Thoracic aorta (tissue), 2 donors: ENCODE measurements around the gene CNTNAP1. TPM values are rescaled to one million over a fixed set of nuclear protein-coding genes. Genes with fewer than 3 reads are reported as not detected.

ENCODE experiments used
- ATAC-seq: fragments of 150-250 bp; one replicate; pipeline ENCODE4 v1.8.0; 2017; ENCODE audit warnings: low read depth; ENCODE audit not compliant: insufficient number of reproducible peaks, low FRiP score
- DNase-seq: peaks from one replicate; pipeline ENCODE4 v3.0.0-alpha.2; 2020; ENCODE audit warnings: low spot score
- H3K27ac ChIP-seq, 2 donors: fragments of 200-600 bp; sonication (generic); 1 replicate in 1 of 2; 2 replicates in 1 of 2; pipeline ENCODE4 v1.5.1; 2016; ENCODE audit warnings: mild to moderate bottlenecking in 2 of 2, moderate library complexity in 2 of 2
- H3K27me3 ChIP-seq: fragments of 200-600 bp; sonication (generic); replicated peaks from 2 replicates; pipeline ENCODE4 v1.6.0; 2016; ENCODE audit warnings: mild to moderate bottlenecking; ENCODE audit not compliant: insufficient read depth
- H3K36me3 ChIP-seq: fragments of 200-600 bp; sonication (generic); one replicate; pipeline ENCODE4 v1.5.1; 2016
- H3K4me1 ChIP-seq, 2 donors: fragments of 200-600 bp; sonication (generic); 1 replicate in 1 of 2; 2 replicates in 1 of 2; pipeline versions ENCODE4 v1.5.1 to v1.6.0; 2016; ENCODE audit warnings: low read depth in 2 of 2, mild to moderate bottlenecking in 1 of 2; ENCODE audit not compliant: control insufficient read depth in 1 of 2
- H3K4me3 ChIP-seq: fragments of 200-600 bp; sonication (generic); 2 replicates; pipeline ENCODE4 v1.5.1; 2016; ENCODE audit warnings: mild to moderate bottlenecking
- H3K9me3 ChIP-seq: fragments of 200-600 bp; sonication (generic); 2 replicates; pipeline ENCODE4 v1.5.1; 2016
- total RNA-seq, 2 donors: library from RNA; depleted of rRNA; stranded (reverse); fragments of >200 nt; gene quantifications; one replicate each; pipeline versions ENCODE4 v1.1.0 to v1.2.3, GENCODE V29; 2016
- TF ChIP-seq, protein P1 (sequence below): fragments of 200-600 bp; sonication (generic); IDR thresholded peaks from one replicate; pipeline ENCODE4 v1.5.1; 2019; ENCODE audit warnings: antibody characterized with exemption

Gene CNTNAP1
- total RNA-seq, 2 donors from 2014 or later, result 9.1 to 19.6 TPM

DNA sequence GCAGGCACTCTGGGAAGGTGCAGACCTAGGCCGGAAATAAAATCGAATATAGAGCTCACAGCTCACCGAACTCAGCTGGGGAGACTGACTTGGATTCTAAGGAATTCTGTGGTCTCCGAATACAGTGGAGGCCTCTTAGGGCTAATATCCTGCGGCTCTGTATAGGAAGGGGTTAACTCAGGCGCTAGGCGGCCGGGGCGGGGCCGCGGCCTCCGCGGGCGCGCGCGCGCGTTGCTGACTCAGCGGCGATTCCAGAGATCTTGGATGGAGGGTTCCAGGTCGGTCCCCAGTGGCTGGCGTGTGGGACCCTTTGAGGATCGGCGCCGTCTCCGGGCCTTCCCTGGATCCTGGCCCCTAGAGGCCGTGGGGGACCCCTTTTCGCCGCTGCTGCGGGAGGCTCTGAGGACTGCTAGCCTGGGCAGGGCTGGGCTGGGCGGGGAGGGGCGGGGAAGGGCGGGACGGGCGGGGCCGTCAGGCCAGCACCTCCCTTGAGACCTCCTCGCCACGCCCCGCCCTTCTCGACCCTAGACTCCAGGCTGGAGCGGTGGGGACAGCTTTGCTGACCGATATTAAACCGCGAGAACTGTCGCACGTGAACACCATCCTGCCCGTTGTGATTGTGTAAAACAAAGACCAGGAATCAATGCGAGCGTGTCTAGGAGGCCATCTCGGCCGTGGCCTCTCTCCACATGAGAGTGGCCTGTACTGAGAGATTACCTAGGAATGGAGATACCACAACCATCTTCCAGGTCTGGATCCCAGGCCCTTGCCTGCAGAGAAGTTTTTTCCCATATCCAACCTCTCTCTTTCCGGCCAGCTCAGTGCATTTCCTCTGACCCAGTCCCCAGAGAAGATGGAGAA, 4.2 kb upstream of the CNTNAP1 start:
- no peaks in the 10 kb centered on the region for H3K9me3 ChIP-seq
- TF ChIP-seq, protein P1, sequence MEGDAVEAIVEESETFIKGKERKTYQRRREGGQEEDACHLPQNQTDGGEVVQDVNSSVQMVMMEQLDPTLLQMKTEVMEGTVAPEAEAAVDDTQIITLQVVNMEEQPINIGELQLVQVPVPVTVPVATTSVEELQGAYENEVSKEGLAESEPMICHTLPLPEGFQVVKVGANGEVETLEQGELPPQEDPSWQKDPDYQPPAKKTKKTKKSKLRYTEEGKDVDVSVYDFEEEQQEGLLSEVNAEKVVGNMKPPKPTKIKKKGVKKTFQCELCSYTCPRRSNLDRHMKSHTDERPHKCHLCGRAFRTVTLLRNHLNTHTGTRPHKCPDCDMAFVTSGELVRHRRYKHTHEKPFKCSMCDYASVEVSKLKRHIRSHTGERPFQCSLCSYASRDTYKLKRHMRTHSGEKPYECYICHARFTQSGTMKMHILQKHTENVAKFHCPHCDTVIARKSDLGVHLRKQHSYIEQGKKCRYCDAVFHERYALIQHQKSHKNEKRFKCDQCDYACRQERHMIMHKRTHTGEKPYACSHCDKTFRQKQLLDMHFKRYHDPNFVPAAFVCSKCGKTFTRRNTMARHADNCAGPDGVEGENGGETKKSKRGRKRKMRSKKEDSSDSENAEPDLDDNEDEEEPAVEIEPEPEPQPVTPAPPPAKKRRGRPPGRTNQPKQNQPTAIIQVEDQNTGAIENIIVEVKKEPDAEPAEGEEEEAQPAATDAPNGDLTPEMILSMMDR, result no peak
- H3K27ac ChIP-seq, result peak overlapping the region; percentile 96 to 98
- H3K36me3 ChIP-seq, result peaks cover 3% of the 10 kb centered on the region
- H3K4me1 ChIP-seq, result peaks cover 60 to 63% of the 10 kb centered on the region in 2 donors
- H3K27me3 ChIP-seq, result no peaks in the 10 kb centered on the region
- no peak for DNase-seq
- ATAC-seq, result no peak
- H3K4me3 ChIP-seq, result peak overlapping the region; percentile 93

GRCh38 chr17:42678951-42679491, 3.3 kb upstream of the CNTNAP1 start:
- ATAC-seq, result no peak
- H3K27me3 ChIP-seq, result no peaks in the 10 kb centered on the region
- peak overlapping the region; percentile 96 to 98 for H3K27ac ChIP-seq
- no peaks in the 10 kb centered on the region for H3K36me3 ChIP-seq
- H3K9me3 ChIP-seq, result no peaks in the 10 kb centered on the region
- DNase-seq, result no peak
- peaks cover 52 to 59% of the 10 kb centered on the region in 2 donors for H3K4me1 ChIP-seq
- peak overlapping the region; percentile 93 for H3K4me3 ChIP-seq
- TF ChIP-seq, protein P1, result no peak

- H3K27me3 ChIP-seq, result no peaks in the 10 kb centered on the region
- H3K36me3 ChIP-seq, result no peaks in the 10 kb centered on the region
- no peaks in the 10 kb centered on the region for H3K9me3 ChIP-seq
- TF ChIP-seq, protein P1, result peak; percentile 90
- DNase-seq (no peak), ATAC-seq (no peak)
- H3K4me1 ChIP-seq, result peaks cover 45 to 52% of the 10 kb centered on the region in 2 donors
- peak overlapping the region; percentile 96 to 98 for H3K27ac ChIP-seq
- H3K4me3 ChIP-seq, result peak overlapping the region; percentile 93
These were observed 2.6 kb upstream of the CNTNAP1 start for GRCh38 chr17:42679492-42680330.

GRCh38 chr17:42680331-42680808, 2.0 kb upstream of the CNTNAP1 start:
- peak overlapping the region; percentile 93 for H3K4me3 ChIP-seq
- no peaks in the 10 kb centered on the region for H3K27me3 ChIP-seq
- peak overlapping the region; percentile 96 to 98 for H3K27ac ChIP-seq
- H3K36me3 ChIP-seq, result peaks cover 4% of the 10 kb centered on the region
- DNase-seq (no peak), ATAC-seq (no peak)
- H3K4me1 ChIP-seq, result peaks cover 38 to 48% of the 10 kb centered on the region in 2 donors
- H3K9me3 ChIP-seq, result no peaks in the 10 kb centered on the region
- TF ChIP-seq, protein P1, result no peak
